Measurements from ENCODE around the gene EHD4. TPM values are rescaled to one million over a fixed set of nuclear protein-coding genes. Genes with fewer than 3 reads are reported as not detected.

The EHD4 gene
- total RNA-seq, 1 donor from 2014 or later: 190 TPM

DNA sequence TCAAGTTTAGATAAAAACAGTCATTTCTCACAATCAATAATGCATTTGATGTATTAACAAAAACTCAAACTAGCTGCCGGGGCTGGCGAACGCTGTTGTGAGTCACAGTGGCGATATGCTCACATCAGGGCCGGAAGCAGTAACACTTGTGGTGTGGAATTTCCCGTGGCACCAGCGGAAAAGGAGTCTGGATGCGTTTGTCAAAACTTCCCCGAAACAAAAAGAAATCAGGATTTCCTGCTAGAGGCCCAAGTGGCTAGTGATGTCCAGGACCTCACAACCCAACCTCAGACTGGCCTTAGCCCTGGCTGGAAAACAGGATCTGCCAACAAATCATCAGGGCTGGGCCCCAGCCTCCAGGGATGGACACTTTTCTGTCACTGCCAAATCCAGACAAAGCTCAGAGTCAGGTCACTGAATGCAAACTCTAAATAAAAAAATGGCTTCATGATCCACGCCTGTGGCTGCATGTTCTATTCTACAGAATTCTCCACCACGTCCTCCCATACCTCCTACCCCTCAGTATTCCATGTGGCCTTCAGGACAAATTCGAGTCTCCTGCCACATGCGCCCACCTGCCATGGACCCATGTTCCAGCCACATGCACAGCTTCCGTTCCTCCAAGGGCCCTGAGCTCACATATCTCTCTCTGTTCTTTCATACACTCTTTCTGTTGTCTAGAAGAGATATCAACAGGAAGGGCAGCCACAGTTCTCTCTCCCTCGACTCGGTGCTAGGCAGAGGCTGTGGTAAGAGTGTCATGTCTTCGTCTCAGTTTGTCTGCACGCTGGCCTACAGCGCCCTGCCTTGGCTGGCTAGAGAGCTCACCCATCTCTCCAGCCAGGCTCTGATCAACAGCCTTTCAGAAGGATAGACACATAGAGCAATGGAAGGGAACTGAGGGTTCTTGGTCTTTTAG lies 35.4 kb downstream of the EHD4 start:
- peak; percentile 94 for DNase-seq (ENCODE audit: low read depth, low spot score)

DNA sequence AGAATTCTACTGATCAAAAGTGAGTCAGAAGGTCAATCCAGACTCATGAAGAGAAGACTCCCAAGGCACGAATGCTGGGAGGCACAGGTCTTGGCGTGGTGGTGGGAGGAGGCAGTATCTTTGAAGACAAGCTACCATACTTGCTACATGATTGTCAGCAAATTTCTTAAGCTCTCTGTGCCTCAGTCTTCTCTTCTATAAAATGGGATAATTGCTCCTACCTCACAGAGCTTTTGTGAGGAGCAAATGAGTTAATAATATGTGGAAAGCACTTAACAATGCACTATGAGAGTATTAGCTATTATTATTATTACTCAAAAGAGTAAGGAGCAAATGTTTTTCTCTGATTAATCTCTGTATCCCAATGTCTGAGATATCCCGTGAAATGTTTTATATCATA lies 36.2 kb downstream of the EHD4 start:
- DNase-seq (ENCODE audit: low read depth, low spot score): no peak

DNA sequence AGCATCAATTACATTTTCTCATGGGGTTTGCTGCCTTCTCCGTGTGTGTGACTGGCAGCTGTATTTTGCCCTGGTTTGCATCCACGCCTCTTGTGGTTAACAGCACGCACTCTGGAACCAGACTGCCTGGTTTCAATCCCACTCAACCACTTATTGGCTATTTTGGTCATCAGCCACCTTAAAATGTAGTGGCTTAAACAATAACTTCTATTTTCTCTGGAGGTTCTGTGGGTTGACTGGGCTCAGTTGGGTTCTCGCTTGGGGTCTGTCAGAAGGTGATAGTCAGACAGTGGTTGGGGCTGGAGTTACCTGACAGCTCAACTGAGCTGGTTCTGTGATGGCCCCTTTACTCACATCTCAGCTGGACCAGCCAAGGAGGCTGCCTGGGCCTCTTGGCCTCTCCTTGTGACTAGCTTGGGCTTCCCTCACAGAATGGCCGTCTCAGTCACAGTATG lies 36.8 kb downstream of the EHD4 start:
- DNase-seq (ENCODE audit: low read depth, low spot score): no peak

DNA sequence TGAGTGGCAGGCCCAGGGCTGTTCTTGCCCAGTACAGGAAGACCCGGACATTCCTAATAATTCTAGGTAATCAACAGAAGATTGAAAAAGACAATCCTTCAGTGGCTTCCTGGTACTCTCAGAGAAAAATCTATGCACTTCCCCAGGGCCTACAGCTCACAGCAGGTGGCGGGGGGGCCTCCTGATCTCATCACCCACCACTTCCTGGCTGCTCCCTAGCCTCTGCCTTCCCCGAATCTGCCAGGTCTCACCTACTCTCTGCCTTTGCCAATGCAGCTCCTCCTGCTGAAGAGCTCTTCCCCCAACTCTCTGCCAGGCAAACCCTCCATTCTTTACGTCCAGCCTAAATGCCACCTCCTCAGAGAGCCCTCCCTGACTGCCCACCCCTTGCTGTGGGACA lies 37.5 kb downstream of the EHD4 start:
- peak; percentile 57 for DNase-seq (ENCODE audit: low read depth, low spot score)

DNA sequence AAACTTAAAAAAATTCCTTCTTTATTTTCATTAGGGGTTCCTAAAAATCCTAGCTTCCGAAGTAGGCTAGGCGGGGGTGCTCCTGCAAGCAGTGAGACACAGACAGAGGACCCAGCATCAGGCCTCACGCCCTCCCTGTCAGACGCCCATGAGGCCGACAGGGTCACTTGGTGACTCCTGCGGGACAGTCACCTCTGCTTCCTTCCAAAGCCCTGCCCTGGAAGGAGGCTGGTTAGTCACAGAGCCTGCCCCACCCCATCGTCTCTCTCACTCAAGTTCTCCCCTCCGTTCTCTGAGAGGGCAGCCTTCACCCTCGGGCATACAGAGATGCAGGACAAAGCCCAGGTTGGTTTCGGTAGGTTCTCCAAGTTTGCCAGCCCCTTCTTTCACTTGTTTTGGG lies 38.6 kb downstream of the EHD4 start:
- DNase-seq (ENCODE audit: low read depth, low spot score): no peak

DNA sequence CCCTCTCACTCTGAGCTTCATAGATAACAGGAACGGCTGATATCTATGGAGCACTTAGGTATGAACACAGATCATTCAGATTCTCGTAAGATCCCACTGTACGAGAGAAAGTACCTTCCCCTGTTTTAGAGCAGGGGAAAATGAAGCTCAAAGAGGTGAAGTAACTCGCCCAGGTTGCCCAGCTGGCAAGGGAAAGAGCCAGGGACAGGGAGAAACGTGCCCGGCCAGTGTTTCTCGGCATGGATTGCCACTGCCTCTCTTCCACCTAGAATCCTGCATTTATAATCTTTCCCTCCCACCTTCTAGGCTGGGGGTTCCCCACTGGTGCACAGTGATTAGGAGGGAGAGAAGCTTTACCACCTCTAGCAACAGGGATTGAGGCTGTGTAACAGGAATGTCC lies 39.0 kb downstream of the EHD4 start:
- DNase-seq (ENCODE audit: low read depth, low spot score): no peak

DNA sequence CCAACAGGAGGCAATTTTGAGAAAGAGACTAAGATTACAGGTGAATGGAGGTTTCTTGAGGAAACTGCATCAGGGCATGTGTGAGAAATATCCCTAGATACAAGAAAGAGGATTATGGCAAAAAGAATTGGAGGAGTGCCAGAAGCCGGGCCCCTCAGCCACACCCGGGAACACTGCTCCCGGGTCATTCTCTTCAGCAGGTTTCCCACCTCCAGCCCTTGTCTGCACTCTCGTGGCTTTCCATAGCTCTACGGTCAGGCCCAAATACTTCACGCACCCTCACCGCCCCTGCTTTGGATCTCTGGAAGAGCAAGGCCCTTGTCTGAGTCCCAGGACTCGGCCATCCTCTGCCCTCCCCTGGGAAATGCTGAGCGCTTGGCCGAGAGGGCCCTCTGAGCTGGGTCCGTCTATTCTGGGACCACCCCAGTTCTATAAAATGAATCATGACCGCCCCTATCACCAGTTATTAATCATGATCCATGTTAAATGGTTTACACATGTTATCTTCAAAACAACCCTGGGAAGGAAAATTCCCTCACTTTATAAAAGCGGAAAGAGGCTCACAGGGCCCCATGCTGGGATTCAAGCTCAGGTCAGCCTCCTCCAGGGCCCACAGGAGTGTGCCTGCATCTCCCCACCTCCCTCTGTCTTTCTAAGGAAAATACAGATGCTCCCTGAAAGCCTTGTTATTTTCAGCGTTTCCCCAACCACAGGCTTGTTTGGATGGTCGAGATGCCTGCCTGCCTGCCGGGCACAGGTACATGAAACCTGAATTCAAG lies 39.7 kb downstream of the EHD4 start:
- DNase-seq (ENCODE audit: low read depth, low spot score): no peak

DNA sequence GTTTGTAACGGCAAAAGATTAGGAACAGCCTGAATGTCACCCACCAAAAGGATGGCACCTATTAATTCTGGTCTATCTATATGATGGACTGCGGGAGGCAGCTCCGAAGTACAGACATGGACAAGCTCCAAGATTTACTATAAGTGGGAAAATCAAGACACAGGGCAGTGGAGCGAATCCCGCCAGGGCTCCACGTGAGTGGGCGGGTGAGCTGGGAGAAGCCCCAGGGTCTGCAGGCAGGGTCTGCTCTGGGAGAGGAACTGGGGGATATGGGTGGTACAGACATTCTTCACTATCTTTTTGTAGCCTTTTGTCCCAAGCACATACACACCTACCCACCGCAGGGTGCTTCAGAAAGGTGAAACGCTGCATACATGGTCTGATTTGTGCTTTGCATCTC lies 40.3 kb downstream of the EHD4 start:
- DNase-seq (ENCODE audit: low read depth, low spot score): no peak

DNA sequence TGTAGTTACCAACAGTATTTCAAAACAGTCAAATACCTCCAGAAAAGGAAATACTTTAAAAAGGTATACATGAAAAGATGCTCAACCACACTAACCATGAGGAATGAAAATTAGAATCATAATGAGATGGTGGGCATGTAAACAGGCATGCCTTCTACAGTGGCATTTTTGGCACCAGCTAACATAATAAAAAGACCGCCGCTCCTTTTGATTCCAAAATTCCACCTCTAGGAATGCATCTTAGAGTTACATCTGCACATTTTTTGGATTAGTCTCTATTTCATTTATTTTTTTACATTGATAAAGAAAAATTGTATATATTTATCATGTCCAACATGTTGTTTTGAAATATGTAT lies 41.5 kb downstream of the EHD4 start:
- DNase-seq (ENCODE audit: low read depth, low spot score): no peak

DNA sequence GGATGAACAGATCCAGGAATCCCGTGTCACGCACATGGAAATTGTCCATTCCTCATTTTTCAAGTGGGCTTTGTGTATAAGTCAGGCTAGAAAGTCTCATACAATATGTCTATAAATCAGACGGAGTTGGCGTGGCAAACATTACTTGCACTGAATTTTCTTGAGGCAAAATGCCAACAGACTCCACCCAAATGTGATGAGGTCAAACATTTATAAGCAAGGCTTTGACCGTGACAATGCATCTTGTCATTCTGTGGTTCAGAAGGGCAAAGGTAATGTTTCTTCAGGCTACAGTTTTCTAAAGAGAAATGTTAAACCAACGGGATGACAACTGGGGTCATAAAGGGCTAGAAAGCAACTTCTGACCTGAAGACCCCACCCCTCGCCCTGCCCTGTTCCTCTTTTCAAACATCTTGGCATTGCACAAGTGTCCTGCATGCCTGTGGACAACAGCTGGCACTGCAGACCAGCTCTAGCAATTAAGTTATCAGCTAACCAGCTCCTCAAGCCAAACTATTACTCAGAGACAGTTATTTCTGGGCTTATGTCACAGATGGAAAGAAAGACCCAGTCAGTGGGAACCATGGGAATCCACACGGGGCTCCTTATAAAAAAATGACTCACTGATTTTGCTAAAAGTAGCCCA lies 42.0 kb downstream of the EHD4 start:
- DNase-seq (ENCODE audit: low read depth, low spot score): peak; percentile 39

DNA sequence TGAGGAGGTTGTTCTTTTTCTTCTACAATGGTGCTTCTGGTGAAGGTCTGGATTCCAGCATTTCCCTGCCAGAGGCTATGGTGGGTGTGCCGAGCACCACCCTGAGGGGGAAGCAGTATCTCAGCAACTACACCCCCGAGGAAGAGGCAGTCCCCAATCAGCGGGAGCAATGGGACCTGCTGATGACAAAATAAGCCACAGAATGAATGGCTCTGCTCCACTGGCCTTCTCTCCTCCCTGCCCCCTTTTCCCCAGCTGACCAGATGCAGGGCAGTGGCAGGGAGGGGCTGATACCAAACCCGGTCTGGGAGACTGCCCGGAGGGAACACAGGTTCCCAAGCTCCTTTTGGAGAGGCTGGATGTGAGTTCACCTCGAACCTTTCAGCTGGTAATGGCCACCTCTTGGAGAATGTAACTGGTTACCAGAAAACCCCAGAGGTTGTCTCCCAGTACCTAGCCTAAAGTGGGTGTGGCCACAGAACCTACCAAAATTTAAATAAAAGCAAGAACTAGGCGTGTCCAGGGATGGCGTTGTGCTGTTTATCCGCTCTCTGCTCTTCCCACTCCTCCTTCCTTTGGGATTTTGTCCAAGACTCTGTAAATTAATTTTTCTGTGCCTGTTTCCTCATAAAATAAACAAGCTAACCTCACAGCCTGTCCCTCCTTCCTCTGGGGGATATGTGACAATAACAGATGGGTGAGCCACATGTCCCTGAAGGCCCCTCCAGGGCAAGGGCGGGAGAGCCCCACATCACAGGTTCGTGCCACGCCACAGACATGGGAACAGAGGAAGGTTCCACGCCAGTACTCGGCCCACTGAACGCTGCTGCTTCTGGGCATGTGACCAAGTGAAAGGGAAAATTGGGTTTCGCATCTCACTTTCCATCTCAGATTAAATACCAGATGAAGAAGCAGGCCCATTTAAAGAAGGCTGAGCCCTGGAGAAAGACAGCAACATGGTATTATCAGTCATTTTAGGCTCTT lies 43.4 kb downstream of the EHD4 start:
- DNase-seq (ENCODE audit: low read depth, low spot score): no peak

DNA sequence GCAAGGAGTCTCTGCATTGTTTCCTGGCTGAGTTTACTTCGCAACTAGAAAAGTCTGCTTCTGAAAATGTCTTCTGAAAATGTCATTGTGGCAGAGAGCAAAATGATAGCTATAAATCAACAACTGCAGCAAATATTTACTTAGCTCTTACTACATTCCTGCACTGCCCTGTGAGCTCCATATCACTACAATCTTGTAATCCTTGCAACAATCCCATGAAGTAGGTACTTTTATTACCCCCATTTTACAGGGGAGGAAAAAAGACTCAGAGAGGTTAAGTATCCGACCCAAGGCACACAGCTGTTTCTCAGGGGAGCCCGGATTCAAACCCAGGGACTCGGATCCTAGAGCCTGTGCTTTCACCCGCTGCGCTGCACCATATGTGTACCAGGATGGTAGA lies 44.3 kb downstream of the EHD4 start:
- no peak for DNase-seq (ENCODE audit: low read depth, low spot score)

DNA sequence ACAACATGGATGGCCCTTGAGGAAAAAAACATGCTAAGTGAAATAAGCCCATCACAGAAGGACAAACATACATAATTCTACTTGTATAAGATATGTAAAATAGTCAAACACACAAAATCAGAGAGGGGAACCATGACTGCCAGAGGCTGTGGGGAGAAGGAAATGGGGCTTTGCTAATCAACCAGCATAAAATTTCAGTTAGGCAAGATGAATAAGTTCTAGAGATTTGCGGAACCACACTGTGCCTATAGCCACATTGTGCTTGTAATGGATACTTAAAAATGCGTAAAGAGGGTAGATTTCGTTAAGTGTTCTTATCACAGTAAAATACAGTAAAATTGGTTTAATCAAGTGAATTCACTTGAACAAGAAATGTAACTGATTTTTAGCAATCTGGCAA lies 44.8 kb downstream of the EHD4 start:
- no peak for DNase-seq (ENCODE audit: low read depth, low spot score)

DNA sequence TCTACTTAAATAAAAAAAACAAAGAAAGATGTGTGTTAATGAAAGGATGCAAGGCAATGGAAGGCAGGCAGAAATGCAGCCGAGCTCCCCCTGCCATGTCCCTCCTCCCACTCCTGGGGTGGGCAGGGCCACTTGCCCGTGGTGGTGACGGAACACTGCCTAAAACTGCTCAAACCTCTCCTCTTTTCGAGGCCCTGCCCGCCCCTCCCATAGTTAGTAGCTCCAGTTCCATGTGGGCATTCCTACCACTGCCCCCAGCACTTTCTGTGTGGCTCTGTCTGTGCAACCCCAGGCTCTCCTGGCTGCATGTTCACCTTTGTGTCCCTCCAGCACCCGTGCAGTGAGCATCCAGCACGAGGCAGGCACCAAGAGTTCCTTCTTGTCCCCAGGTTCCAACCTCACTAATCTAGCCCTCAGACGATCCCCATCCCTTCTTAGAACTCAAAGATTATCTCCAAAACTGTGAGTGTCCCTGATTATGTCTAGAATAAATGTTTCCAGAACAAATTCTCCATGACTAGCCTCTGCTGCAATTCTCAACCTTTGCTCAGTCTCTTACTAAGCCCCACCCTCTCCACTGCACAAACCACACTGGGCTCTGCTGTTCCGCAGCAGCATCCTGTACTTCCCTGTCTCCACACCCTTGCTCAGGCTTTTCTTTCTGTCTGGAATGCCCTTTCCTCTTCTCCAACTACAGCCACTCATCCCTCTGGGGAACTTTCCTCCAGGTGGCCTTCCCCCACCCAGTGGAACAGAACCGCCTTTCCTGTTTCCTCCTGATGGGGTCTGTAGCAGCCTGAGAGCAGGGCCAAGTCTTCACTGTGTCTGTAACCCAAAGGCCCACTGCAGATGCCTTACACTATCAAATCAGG lies 45.9 kb downstream of the EHD4 start:
- no peak for DNase-seq (ENCODE audit: low read depth, low spot score)

DNA sequence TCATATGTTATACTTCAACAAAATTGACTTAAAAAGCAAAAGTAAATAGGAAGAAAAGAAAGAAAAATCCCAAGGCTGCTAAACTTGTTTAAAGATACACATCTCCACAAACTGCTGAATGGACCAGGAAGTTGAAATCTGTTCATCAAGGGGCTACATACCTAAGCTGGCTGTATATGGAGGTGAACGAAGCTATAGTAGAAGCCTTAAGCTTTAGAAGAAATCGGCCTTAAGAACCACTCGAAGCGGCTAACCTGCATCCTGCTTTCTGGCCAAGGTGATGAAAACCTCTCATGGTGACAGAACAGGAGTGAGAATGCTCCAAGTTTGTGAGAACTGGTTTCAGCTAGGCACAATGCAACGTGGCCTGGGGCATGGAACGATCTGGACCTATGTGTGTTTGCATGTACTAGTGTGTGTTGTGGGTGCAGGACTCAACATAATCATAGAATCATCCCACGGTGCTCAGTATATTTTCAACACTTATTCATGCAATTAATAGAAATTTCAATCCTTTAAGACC lies 47.2 kb downstream of the EHD4 start:
- DNase-seq (ENCODE audit: low read depth, low spot score): no peak

DNA sequence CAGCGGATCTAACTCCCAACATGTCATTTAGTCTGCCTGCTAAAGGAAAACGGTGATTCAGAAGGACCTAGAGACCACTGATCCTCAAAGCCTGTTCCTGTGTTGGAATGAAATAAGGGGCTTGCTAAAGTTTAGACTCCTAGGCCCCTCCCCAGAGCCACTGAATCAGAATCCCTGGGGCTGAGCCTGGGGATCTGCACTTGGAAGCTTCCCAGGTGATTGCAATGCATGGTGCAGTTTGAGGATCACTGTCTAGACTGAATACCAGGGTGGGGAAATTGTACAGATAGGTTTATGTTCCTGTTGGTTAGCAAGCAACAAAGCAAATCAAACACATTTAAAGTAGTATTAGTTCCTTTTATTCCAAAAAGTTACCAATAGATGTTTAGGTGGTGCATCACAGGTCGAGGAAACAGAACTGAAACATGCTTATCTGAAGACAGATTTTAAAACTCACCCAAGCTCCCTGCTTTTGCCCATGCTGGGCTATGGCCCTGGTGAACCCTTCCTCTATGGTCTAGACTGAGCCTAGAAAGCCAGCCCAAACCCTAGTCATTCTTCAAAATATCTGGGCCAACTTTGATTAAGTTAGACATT lies 48.9 kb downstream of the EHD4 start:
- no peak for DNase-seq (ENCODE audit: low read depth, low spot score)

DNA sequence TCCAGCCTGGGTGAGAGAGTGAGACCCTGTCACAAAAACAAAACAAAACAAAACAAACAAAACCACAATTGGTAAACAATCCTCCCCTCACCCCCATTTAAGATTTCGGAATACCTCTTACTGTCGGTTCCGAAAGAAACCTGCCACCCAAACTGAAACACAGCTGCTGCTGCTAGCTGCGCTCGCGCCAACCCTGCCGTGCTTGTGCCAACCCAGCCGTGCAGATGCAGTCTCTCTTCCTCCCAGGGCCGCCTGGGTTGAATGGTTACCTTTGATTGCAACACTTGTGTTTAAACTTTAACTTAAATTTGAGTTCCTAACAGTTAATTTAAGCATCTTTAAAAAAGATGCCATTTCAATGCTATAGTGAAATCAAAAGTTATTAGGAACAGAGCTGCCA lies 50.0 kb downstream of the EHD4 start:
- DNase-seq (ENCODE audit: low read depth, low spot score): no peak

DNA sequence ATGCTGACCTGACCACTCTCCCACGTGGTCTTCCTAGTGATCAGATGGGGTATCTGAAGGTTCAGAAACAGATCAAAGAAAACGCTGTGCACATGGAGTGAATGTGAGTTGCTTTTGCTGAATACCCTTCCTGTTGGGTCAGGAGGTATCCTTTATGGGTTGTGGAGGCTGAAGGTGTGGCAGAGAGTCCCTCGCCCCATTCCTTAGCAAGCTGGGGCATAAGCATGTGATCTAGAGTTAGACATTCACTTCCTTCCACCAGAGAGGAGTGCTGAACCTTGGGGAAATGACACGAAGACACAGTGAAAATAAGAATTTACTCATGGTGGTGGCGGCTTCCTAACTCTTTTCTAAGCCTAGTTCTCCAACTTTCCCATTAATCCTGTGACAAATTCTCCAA lies 50.7 kb downstream of the EHD4 start:
- DNase-seq (ENCODE audit: low read depth, low spot score): no peak

DNA sequence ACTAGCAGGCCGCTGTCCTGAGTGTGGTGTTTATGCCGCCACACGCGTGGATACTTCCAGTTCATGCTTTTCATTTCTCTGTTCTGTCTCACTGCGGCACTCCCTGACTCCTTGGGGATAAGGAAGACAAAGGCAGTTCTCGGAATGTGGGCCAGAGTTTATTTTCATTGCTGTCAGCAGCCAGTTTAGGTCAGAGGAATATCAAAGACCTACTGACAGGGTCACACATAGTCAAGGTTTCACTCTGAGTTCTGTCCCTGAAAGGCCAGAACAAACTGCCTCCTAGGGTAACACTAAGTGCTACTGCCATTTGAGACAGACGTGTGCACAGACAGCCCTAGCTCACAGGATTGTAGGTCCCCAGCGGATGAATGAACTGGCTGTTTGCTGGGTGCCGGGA lies 51.2 kb downstream of the EHD4 start:
- no peak for DNase-seq (ENCODE audit: low read depth, low spot score)
